Astrocyte (in vitro differentiated cells and primary cell): ENCODE measurements around the gene ATG7. TPM values are rescaled to one million over a fixed set of nuclear protein-coding genes. Genes with fewer than 3 reads are reported as not detected.

ENCODE experiments used
- DNase-seq: peaks from one replicate; pipeline ENCODE4 v3.0.0-alpha.2; 2010; ENCODE audit warnings: low read depth
- FAIRE-seq: peaks from 2 replicates; lab custom pipeline; 2011; peaks lifted over from hg19 to GRCh38; lab: Jason Lieb, UNC
- H2AFZ ChIP-seq: 2 replicates; pipeline ENCODE4 v1.6.0; 2012; ENCODE audit warnings: low read depth, low read length, inconsistent platforms
- H3K27ac ChIP-seq: 2 replicates; pipeline ENCODE4 v1.5.1; 2011; ENCODE audit warnings: low read depth, low read length, inconsistent platforms
- H3K27me3 ChIP-seq: 2 replicates; pipeline ENCODE4 v1.6.0; 2011; ENCODE audit warnings: low read length, inconsistent platforms; ENCODE audit not compliant: insufficient read depth
- H3K36me3 ChIP-seq: 2 replicates; pipeline ENCODE4 v1.5.1; 2011; ENCODE audit warnings: low read length, inconsistent platforms; ENCODE audit not compliant: insufficient read depth
- H3K4me1 ChIP-seq: 2 replicates; pipeline ENCODE4 v1.5.1; 2011; ENCODE audit warnings: low read length, inconsistent platforms; ENCODE audit not compliant: insufficient read depth
- H3K4me2 ChIP-seq: 2 replicates; pipeline ENCODE4 v1.6.0; 2012; ENCODE audit warnings: low read length, inconsistent platforms
- H3K4me3 ChIP-seq: 2 replicates; pipeline ENCODE4 v1.5.1; 2011; ENCODE audit warnings: low read depth, mild to moderate bottlenecking, low read length, inconsistent platforms; ENCODE audit not compliant: insufficient read depth
- H3K79me2 ChIP-seq: 2 replicates; pipeline ENCODE4 v1.6.0; 2012; ENCODE audit warnings: mild to moderate bottlenecking, low read length, inconsistent platforms; ENCODE audit not compliant: insufficient read depth
- H3K9ac ChIP-seq: 2 replicates; pipeline ENCODE4 v1.6.0; 2012; ENCODE audit warnings: mild to moderate bottlenecking, low read length, inconsistent platforms
- H3K9me3 ChIP-seq: 2 replicates; pipeline ENCODE4 v1.5.1; 2012; ENCODE audit warnings: low read depth, mild to moderate bottlenecking, low read length, inconsistent platforms; ENCODE audit not compliant: insufficient read depth
- H4K20me1 ChIP-seq: 2 replicates; pipeline ENCODE4 v1.6.0; 2012; ENCODE audit warnings: low read length, inconsistent platforms; ENCODE audit not compliant: insufficient read depth
- H3K27ac Mint-ChIP-seq: one replicate; pipeline ENCODE4 v1.8.0; 2021; ENCODE audit warnings: mild to moderate bottlenecking, mixed read lengths; ENCODE audit not compliant: unreplicated experiment
- H3K27me3 Mint-ChIP-seq: one replicate; pipeline ENCODE4 v1.8.0; 2021; ENCODE audit warnings: low read depth, mixed read lengths; ENCODE audit not compliant: unreplicated experiment
- H3K36me3 Mint-ChIP-seq: one replicate; pipeline ENCODE4 v1.8.0; 2021; ENCODE audit warnings: low read depth, mixed read lengths; ENCODE audit not compliant: unreplicated experiment
- H3K4me1 Mint-ChIP-seq: one replicate; pipeline ENCODE4 v1.8.0; 2021; ENCODE audit warnings: low read depth, mixed read lengths; ENCODE audit not compliant: unreplicated experiment
- H3K4me3 Mint-ChIP-seq: one replicate; pipeline ENCODE4 v1.8.0; 2021; ENCODE audit warnings: mild to moderate bottlenecking, moderate library complexity, mixed read lengths; ENCODE audit not compliant: unreplicated experiment
- H3K9me3 Mint-ChIP-seq: one replicate; pipeline ENCODE4 v1.8.0; 2021; ENCODE audit warnings: mild to moderate bottlenecking, mixed read lengths; ENCODE audit not compliant: unreplicated experiment
- CTCF ChIP-seq: IDR thresholded peaks from 2 replicates; pipeline ENCODE4 v1.5.1; 2011; ENCODE audit warnings: low read depth, mild to moderate bottlenecking, inconsistent platforms, low read length, moderate library complexity; ENCODE audit not compliant: insufficient read depth
- EZH2 ChIP-seq: IDR thresholded peaks from 2 replicates; pipeline ENCODE4 v1.6.1; 2012; ENCODE audit warnings: mild to moderate bottlenecking, low read length, inconsistent platforms; ENCODE audit not compliant: insufficient read depth
- total RNA-seq: library from RNA; stranded (reverse); gene quantifications from 2 replicates; pipeline ENCODE4 v1.2.1, GENCODE V29; 2021

ATG7 gene
- total RNA-seq, 1 donor from 2014 or later, result 29.5 TPM

GRCh38 chr3:11562277-11562881, 290.2 kb downstream of the ATG7 start:
- peaks cover 46% of the 10 kb centered on the region for H3K4me1 Mint-ChIP-seq
- DNase-seq (no peak), FAIRE-seq (no peak)
- no peak overlapping the region for H3K4me3 ChIP-seq
- no peak overlapping the region for H2AFZ ChIP-seq
- no peak overlapping the region for H3K9ac ChIP-seq
- peak overlapping the region; percentile 34 for H3K4me3 Mint-ChIP-seq
- no peak overlapping the region for H3K4me2 ChIP-seq
- peaks cover 72% of the 10 kb centered on the region for H4K20me1 ChIP-seq
- no peaks in the 10 kb centered on the region for H3K27me3 Mint-ChIP-seq
- H3K36me3 ChIP-seq, result peaks cover 27% of the 10 kb centered on the region
- no peaks in the 10 kb centered on the region for H3K9me3 ChIP-seq
- H3K9me3 Mint-ChIP-seq, result no peaks in the 10 kb centered on the region
- TF ChIP-seq EZH2 (no peak), CTCF (no peak)
- no peaks in the 10 kb centered on the region for H3K27me3 ChIP-seq
- H3K27ac Mint-ChIP-seq, result peak overlapping the region; percentile 18
- H3K79me2 ChIP-seq, result peaks cover 90% of the 10 kb centered on the region
- peaks cover 40% of the 10 kb centered on the region for H3K4me1 ChIP-seq
- peaks cover 28% of the 10 kb centered on the region for H3K36me3 Mint-ChIP-seq
- no peak overlapping the region for H3K27ac ChIP-seq

- TF ChIP-seq CTCF (no peak), EZH2 (no peak)
Observed at GRCh38 chr3:11563159-11563864, 291.1 kb downstream of the ATG7 start.

GRCh38 chr3:11563865-11564185, 291.6 kb downstream of the ATG7 start:
- H3K27me3 ChIP-seq, result no peaks in the 10 kb centered on the region
- H4K20me1 ChIP-seq, result peaks cover 63% of the 10 kb centered on the region
- no peak for FAIRE-seq
- H3K79me2 ChIP-seq, result peaks cover 93% of the 10 kb centered on the region
- H2AFZ ChIP-seq, result no peak overlapping the region
- H3K36me3 ChIP-seq, result peaks cover 29% of the 10 kb centered on the region
- TF ChIP-seq CTCF, result no peak
- no peak for TF ChIP-seq EZH2
- no peak overlapping the region for H3K27ac ChIP-seq
- Mint-ChIP-seq H3K36me3 (peaks cover 28% of the 10 kb centered on the region), H3K4me1 (peaks cover 49% of the 10 kb centered on the region), H3K9me3 (no peaks in the 10 kb centered on the region), H3K27ac (peak overlapping the region; percentile 8), H3K27me3 (no peaks in the 10 kb centered on the region), H3K4me3 (no peak overlapping the region)
- H3K9me3 ChIP-seq, result no peaks in the 10 kb centered on the region
- H3K4me1 ChIP-seq, result peaks cover 39% of the 10 kb centered on the region
- no peak overlapping the region for H3K4me2 ChIP-seq
- no peak overlapping the region for H3K9ac ChIP-seq
- no peak for DNase-seq
- no peak overlapping the region for H3K4me3 ChIP-seq

More at GRCh38 chr3:11563159-11563864, 291.1 kb downstream of the ATG7 start:
- Histone ChIP-seq H2AFZ (no peak overlapping the region), H4K20me1 (peaks cover 68% of the 10 kb centered on the region), H3K36me3 (peaks cover 29% of the 10 kb centered on the region), H3K9me3 (no peaks in the 10 kb centered on the region), H3K27me3 (no peaks in the 10 kb centered on the region), H3K4me2 (no peak overlapping the region), H3K4me3 (no peak overlapping the region), H3K79me2 (peaks cover 98% of the 10 kb centered on the region), H3K4me1 (peaks cover 40% of the 10 kb centered on the region), H3K27ac (no peak overlapping the region), H3K9ac (no peak overlapping the region)
- no peak for DNase-seq
- no peak overlapping the region for H3K4me3 Mint-ChIP-seq
- peaks cover 28% of the 10 kb centered on the region for H3K36me3 Mint-ChIP-seq
- H3K27ac Mint-ChIP-seq, result peak overlapping the region; percentile 26
- H3K9me3 Mint-ChIP-seq, result no peaks in the 10 kb centered on the region
- no peak for FAIRE-seq
- H3K4me1 Mint-ChIP-seq, result peaks cover 46% of the 10 kb centered on the region
- no peaks in the 10 kb centered on the region for H3K27me3 Mint-ChIP-seq
